ENCODE results near the gene ENTPD3.

The ENTPD3 gene, protein sequence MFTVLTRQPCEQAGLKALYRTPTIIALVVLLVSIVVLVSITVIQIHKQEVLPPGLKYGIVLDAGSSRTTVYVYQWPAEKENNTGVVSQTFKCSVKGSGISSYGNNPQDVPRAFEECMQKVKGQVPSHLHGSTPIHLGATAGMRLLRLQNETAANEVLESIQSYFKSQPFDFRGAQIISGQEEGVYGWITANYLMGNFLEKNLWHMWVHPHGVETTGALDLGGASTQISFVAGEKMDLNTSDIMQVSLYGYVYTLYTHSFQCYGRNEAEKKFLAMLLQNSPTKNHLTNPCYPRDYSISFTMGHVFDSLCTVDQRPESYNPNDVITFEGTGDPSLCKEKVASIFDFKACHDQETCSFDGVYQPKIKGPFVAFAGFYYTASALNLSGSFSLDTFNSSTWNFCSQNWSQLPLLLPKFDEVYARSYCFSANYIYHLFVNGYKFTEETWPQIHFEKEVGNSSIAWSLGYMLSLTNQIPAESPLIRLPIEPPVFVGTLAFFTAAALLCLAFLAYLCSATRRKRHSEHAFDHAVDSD

DNA sequence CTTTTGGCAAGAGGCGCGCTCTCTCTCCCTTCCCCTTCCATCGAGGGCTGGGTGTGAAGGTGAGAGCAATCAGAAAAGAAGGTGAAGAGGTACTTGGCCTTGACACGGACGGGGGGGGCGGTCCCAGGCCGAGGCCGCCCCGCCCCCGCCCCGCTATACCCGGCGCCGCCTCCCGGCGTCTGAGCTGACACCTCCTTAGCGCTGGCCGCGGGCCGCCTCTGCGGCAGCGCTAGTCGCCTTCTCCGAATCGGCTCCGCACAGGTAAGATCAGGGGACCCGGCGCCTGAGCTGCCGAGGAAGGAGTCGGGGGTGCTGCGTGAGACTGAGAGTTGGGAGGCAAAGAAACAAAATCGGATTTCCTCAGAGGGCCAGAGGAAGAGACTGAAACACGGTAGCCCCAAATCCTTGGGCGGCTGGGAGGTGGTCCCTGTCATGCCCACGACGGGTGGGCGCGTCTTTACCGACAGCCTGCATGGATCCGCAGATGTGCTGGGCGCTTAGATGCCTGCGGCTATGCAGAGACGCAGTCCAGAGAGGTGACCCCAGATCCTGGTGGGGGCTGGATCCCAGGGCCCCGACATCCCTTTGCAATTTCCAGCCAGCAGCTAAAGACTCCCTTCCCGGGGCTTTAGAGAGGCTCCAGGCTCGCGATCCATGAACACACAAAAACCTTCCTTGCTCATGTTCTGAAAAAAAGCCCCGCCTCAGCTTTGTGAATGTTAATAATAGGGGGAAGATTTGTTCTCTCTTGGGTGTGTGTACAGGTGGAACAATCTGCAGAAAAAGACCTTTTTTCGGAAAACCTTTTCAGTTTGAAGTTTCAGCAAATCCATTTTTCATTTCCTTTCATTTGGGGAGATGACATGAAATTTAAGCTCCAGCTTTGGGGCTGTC, at the start of gene ENTPD3:
Gene ENTPD3, plus strand, starts transcription at position 184 of the 894 bp plus-strand sequence. CDS start 874 bp downstream, outside the sequence.
- no peak for DNase-seq

DNA sequence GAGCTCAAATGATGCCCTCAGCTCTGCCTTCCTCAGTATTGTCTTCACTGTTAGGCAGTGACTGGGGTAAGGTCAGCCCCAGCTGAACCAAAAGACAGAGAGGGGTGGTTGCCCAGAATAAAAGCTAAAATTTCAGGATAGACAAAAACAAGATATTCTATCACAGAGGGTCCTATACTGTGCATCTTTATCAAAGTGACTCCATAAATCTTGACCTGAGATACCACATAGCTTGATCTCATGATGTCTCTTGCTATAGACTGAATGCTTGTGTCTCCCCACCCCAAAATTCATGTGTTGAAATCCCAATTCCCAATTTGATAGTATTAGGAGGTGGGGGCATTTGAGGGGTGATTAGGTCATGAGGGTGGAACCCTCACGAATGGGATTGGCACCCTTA, 47.1 kb upstream of the ENTPD3 start:
- no peak for DNase-seq

DNA sequence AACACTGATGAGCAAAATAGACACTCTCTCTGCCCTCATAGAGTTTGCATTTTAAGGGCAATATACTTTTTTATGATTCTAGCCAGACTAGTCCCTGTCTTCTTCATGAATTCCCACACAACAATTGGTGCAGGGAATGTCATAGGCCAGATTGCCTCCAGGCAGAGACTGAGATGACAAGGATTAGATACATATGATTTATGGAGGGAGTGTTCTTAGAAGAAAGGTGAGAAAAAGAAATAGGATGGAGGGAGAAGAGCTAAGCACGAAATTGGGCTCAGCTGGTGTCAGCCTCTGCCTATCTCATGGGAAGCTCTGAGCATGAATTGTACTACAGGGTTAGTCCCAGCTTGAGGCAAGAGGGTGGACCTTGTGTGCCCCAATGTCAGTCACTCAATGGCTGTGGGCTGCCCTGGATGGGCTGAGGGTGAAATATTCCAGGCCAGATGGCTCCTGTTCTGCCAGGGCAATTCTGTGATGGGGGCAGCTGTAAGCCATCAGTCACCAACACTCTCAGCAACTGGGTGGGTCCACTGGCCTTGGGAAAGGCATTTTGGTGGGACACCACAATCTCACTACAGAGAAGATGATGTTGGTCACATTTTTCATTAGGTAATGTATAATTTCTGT, 46.3 kb upstream of the ENTPD3 start:
- no peak for DNase-seq

DNA sequence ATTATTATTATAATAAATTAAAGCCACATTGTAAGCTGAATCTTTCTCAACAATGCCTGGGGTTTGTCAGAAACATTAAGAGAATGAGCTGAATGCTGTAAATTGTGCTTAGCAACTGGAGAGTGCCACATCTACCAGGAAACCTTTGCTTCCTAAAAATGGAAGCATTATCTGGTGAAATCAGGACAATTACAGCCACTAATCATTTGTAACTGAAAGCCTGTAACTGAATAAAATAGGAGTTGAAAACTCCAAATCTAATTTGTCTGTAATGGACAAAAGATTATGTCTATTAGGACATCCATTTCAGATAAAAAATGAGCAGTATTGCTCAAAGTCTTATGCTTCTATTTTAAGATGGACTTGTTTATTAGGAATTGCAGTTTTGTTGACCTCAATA, 45.3 kb upstream of the ENTPD3 start:
- no peak for DNase-seq

DNA sequence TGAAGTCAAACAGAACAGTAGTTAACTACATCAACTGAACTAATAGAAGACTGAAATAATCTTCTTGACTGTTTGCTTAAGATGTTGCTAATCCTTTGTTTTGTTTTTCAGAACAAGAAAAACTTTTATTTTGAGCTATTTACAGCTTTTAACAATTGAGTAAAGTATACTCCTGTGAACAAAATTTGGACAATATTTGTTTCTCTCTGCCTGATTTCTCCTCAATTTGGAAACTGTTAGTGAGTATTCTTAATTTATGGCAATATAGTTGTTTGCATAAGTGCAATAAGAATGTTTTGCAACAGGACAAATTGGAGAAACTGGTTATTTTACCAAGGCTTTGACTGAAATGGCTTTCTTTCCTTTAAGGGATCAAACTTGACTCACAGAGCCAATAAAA, 36.5 kb upstream of the ENTPD3 start:
- no peak for DNase-seq

DNA sequence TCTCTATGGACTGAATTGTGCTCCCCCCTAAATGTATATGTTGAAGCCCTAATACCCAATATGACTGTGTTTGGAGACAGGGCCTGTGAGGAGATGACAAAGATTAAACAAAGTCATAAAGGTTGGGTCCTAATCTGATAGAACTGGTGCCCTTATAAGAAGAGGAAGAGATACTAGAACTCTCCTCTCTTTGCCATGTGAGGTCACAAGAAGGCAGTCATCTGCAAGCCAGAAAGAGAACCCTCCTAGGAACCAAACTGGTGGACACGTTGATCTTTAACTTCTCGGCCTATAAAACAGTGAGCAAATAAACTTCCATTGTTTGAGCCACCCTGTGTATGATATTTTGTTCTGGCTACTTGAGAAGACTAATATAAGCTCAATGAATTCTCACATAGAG, 31.6 kb upstream of the ENTPD3 start:
- DNase-seq = no peak

DNA sequence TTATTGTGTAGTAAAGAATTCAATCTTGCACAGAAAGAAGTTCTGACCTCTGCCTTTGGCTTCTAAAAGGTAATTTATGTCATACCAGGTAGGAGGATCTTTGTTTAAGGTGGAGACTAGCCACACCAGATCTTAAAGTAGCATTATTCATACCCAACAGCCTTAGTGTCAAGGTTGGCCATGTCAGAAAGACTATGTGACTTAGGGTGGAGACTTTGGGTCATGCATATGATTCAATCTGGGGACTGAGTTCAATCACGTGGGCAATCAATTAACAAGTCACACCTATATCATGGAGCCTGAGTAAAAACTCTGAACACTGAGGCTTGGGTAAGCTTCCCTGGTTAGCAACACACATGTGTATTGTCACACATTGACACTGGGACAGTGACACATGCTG, 28.5 kb upstream of the ENTPD3 start:
- no peak for DNase-seq

DNA sequence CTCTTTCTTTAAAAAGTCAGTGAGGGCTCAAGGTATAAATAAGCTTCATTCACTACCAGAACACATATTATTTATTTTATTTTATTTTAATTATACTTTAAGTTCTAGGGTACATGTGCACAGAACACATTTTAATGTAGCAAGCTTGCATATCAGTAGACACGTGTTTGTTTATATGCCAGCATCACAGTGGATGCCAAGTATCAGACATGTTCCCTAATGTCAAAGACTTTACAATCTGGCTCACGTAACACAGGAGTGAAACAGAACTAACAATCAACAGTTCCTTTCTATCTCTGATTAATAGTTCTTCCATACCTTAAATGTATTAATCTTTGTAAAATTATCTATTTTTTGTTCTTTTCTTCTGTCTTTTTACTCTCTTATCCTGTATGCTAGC, 23.3 kb upstream of the ENTPD3 start:
- DNase-seq = no peak

DNA sequence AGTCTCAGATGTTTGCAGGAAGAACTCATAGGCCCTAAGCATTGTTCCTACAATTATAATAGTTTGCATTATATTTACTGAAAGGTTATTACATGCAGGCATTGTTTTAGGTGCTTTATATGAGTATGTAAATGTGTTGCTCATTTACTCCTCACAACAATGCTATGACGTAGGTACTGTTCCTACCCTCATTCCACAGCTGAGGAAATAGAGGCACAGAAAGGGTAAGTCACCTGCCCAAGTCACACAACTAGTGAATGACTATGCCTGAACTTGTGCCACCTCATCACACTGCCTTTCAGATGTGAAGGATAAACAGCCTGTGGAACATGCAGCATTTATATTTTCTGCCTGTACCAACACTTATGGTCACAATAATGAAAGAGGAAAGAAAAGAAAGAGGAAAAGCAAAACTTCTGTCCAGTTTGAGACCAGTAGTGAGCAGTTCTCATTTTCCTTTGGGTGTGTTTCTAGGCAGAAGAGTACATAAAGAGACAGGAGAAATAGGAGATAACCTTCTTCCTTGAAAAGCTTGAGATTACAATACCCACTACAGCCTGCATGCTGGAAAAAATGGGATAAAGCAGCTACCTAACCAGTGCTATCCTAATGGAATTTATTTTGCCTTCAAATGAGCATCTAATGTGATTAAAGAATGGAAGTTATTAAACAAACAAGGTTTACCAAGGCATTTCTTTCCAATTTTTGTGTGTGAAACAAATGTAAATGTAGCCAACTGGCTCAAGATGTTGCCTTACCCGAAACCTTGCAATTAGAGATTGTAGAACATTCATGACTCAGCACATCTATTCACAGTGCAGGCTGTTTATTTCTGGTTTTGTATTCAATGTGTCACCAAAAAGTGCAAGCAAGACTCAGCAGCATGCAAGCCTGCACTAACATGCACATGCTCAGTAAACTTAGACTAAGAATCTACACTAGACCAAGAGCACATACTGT, 20.5 kb upstream of the ENTPD3 start:
- DNase-seq = no peak

DNA sequence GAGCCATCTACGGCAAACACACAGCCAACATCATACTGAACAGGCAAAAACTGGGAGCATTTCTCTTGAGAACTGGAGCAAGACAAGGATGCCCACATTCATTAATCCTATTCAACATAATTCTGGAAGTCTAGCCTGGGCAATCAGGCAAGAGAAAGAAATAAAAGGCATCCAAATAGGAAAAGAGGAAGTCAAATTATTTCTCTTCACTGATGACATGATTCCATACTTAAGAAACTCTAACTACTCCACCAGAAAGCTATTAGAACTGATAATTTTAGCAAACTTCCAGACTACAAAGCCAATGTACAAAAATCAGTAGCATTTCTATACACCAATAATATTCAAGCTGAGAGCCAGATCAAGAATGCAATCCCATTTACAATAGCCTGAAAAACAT, 17.3 kb upstream of the ENTPD3 start:
- no peak for DNase-seq

DNA sequence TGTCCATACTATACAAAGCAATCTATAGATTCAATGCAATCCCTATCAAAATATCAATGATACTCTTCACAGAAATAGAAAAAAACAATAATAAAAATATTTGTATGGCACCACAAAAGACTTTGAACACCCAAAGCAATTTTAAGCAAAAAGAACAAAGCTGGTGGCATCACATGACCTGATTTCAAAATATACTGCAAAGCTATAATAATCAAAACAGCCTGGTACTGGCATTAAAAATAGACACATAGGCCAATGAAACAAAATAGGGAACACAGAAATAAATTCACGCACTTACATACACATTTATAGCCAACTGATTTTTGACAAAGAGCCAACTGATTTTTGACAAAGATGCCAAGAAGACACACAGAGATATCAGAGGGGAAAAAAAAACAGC, 9.2 kb upstream of the ENTPD3 start:
- no peak for DNase-seq

DNA sequence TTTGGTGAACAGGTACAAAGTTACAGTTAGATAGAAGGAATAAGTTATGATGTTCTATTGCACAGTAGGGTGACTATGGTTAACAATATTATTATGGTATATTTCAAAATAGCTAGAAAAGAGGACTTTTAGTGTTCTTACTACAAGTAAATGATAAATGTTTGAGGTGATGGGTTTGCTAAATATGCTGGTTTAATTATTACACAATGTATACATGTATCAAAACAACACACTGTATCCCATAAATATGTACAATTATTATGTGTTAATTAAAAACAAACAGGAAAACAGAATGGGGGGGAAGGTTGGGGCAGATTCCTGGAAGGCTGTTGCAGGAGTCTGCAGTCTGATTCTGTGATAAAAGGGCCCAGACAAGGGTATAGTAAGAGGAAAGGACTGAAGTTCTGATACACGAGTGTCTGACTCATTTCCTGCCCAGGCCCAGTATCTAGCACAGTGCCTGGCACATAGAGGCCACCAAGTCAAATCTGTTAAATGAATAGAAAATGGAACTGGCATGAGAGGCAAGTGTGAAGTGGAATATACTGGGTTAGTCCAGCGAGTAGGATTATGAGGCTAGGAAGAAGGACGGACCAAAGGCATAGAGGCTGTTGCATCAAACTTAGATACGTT, 7.2 kb upstream of the ENTPD3 start:
- no peak for DNase-seq

DNA sequence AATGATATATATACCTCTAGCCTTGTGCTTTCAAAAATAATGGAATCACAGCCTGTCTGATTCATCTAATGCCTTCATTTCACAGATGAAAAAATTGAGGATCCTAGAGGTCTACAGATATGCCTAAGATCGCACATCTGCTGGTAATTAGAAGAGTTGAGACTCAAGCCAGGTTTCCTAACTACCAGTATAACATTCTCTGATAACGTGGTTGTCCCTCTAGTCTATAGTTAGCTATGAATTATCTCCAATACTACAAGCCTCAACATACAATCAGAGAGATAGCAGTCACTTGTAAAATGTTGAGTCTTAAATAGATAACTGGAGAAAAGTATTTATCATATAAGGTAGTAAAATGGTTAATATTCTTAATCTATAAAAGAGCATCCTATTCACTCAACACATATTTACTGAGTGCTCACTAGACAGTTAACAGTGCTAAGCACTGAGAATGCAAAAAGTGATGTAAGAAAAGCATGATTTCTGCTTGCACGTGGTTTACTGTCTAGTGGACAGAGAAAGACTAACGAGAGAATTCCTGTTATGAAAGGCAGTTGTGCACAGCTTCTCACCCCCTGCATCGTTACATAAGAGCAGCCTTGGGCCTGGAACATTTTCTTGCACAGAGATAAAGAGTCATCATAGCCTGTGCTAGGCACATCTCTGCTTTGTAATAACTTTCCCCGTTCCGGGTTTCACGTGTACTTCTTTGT, 4.9 kb upstream of the ENTPD3 start:
- DNase-seq = no peak

DNA sequence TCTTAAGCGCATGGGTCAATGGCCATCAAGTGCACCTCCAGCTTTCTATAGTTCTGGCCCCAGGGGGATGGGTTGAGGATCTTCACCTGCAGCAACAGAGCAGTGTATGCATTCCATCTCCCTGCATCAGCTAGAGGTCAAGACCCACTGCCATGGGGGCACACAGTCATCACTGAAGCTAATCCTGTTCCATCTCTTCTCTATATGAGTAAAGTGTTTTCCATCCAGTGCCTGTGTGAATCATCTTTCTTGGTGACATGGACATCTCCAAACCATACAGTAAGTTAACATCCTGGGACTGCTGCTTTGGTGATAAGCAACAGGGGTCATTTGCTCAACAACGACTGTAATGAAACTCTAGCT, 4.4 kb upstream of the ENTPD3 start:
- no peak for DNase-seq

DNA sequence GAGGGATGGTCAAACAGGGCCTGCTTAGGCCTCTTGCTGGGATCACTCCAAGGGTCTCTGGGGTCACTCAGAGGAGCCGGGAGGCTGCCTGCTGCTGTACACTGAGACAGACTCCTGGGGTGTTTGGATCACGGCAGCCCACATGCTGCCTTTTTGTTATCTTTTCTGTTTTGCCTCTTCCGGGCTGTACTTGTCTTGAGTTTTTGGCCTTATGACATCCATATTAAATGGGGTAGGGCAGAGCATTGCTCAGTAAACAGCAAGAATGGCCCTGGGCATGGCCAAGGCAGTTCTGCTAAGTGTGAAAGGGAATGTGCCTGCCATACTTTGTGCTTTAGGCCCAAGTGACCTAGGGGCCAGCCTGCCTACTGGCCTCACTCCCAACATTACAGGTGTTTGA, 771 bp upstream of the ENTPD3 start:
- no peak for DNase-seq

DNA sequence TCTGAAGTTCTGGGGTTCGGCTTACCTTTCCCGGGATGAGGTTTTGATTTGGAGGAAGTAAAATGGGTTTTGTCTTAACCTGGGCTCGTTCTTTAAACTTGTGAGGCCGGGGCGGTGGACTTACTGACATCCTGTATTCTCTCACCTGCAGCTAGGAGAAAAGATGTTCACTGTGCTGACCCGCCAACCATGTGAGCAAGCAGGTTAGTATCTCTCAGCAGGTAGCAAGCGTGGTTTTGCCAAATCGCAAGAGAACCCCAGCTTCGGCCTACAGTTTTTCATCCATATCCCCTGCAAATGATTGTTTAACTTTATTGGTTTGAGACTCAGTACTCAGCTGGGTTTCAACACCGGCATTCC, 891 bp downstream of the ENTPD3 start:
- DNase-seq = no peak

DNA sequence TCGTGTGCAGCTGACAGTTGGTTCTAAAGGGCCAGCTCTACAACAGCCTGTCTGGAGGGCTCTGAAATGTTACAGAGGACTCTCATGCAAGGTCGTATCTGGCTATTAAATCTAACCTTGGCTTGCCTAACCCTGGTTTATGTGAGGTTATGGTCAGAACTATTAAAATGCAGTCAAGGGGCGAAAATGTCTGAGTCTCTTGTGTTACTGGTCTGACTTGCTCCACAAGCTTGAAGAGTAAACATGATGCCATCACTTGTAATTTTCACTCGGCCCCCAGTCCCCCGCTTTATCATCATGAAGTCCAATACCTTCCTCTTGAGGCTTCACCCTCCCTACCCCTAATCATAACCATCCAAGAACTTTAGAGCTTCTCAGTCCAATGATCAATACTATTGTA, 9.4 kb downstream of the ENTPD3 start:
- DNase-seq = no peak

DNA sequence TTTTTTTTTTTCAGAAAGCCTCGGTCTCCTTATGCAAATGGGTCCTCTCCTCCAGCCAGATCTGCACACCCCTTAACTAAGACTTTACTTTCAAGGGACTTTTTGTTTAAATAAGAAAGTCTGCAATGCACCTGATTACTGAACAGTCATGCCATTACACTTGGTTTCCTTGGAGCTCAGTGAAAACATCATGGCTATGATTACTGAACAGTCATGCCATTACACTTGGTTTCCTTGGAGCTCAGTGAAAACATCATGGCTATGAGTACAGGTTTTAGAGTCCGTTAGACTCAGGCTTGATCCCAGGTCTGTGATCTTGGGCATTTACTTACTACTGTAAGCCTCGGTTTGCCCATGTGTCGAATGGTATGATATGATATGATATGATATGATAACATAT, 10.1 kb downstream of the ENTPD3 start:
- no peak for DNase-seq

DNA sequence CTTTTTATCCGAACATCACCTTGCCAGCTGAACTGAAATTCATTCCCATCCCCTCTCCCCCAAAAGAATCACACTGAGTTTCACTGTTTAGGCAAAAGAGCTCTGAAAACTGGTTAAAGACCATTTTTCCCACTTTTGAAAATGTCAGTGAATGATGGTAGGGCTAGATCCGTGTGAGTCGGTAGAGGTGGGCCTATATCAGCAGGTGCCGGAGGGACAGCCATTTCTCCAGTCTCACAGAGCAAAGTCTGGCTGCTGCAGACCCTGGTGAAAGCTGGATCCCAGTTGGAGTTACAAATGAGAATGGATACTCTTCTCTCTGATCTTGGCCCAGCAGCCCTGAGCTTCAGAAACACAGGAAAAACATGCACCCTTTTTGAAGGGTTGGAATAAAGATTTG, 10.9 kb downstream of the ENTPD3 start:
- no peak for DNase-seq

DNA sequence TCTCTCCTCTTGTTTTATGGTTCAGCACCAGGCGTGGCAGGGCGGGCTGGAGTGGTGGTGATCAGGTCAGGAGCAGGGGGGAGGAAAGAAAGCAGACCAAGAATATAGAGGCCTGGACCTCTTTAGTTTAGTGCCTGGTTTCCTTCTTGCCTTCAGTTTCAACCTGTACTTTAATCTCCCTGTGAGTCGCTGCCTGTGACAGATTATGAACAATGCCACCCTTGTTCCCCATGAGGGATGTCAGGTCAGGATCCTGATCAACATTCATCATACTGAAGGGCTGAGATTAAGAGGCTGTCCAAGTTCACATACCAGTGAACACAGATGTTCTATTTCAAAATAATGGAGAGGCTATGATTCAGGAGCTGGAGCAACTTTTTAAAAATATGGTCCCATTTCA, 11.4 kb downstream of the ENTPD3 start:
- DNase-seq = no peak

DNA sequence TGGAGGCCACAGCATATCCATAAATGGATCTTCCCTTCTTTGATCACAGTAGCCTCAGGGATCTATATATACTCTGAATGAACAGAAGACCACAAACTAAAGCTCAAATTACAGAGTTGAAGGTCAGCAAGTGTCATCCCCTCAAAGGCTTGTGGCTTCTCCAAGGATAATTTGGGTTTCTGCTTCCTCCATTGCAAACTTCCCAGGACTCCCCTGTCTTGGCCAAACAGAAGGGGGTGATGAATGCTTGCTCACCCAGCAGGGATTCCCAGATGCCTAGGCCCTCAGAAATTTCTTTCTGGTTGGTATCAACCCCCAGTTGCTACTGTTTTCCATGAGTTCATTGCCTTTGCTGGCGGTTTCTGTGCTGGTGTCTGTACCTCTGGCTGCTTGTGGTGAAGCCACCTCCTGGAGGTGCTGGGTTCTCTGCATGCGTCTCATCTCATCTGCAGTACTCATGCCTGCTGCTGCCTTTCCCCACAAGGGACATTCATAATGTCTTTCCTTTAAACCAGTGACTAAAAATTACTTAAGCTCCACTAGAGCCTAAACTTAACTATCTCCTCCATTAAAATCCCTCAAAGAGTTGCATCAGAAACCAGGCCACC, 17.7 kb downstream of the ENTPD3 start:
- no peak for DNase-seq

Data from NCI-H1930 (cell line).